PC-9 (cell line): ENCODE measurements around the gene BDKRB1. TPM values are rescaled to one million over a fixed set of nuclear protein-coding genes. Genes with fewer than 3 reads are reported as not detected.

Source experiments
- BruUV-seq: library from RNA; stranded (reverse); fragments of 400-500 nt; replicated peaks from 2 replicates; lab custom pipeline; 2021; lab: Mats Ljungman, UMichigan
- CTCF ChIA-PET: fragments of 300-600 bp; sonication (Branson Sonifier 250); formaldehyde crosslinking; loops from one replicate; lab custom pipeline; 2022; ENCODE audit warnings: antibody characterized with exemption; lab: Charles Lee
- POLR2A ChIA-PET: fragments of 300-600 bp; sonication (Branson Sonifier 250); formaldehyde crosslinking; loops from one replicate; lab custom pipeline; 2022; ENCODE audit warnings: antibody characterized with exemption; ENCODE audit not compliant: unreplicated experiment; lab: Charles Lee
- DNase-seq, 2 experiments: peaks; one replicate each; pipeline versions ENCODE4 v3.0.0 to v3.0.0-alpha.2; 2015 to 2022; ENCODE audit warnings: mixed read lengths in 1 of 2
- H2AFZ ChIP-seq: fragments of 200-600 bp; sonication (generic); 2 replicates; pipeline ENCODE4 v1.8.1; 2017; ENCODE audit warnings: antibody characterized with exemption
- H3F3A ChIP-seq: fragments of 200-600 bp; sonication (generic); 2 replicates; pipeline ENCODE4 v1.8.1; 2017; ENCODE audit warnings: antibody characterized with exemption, mild to moderate bottlenecking, low read depth; ENCODE audit not compliant: insufficient read depth
- H3K27ac ChIP-seq: fragments of 200-600 bp; sonication (generic); 2 replicates; pipeline ENCODE4 v1.6.1; 2016; ENCODE audit warnings: mixed run types
- H3K27me3 ChIP-seq: fragments of 200-600 bp; sonication (generic); 2 replicates; pipeline ENCODE4 v1.6.1; 2016; ENCODE audit warnings: low read depth, mixed run types; ENCODE audit not compliant: insufficient read depth
- H3K36me3 ChIP-seq: fragments of 200-600 bp; sonication (generic); 2 replicates; pipeline ENCODE4 v1.6.1; 2016; ENCODE audit warnings: low read depth, mixed run types
- H3K4me1 ChIP-seq: fragments of 200-600 bp; sonication (generic); replicated peaks from 2 replicates; pipeline ENCODE4 v1.6.1; 2016; ENCODE audit warnings: mixed run types; ENCODE audit not compliant: insufficient read depth
- H3K4me2 ChIP-seq: fragments of 200-600 bp; sonication (generic); 2 replicates; pipeline ENCODE4 v1.6.1; 2017; ENCODE audit warnings: mixed run types
- H3K4me3 ChIP-seq: fragments of 200-600 bp; sonication (generic); 2 replicates; pipeline ENCODE4 v1.6.1; 2016; ENCODE audit warnings: mixed run types
- H3K79me2 ChIP-seq: fragments of 200-600 bp; sonication (generic); 2 replicates; pipeline ENCODE4 v1.6.1; 2017; ENCODE audit warnings: low read depth, mixed run types
- H3K9me2 ChIP-seq: fragments of 200-600 bp; sonication (generic); 2 replicates; pipeline ENCODE4 v1.8.1; 2017; ENCODE audit warnings: mild to moderate bottlenecking; ENCODE audit not compliant: insufficient read depth
- H3K9me3 ChIP-seq: fragments of 200-600 bp; sonication (generic); 2 replicates; pipeline ENCODE4 v1.8.1; 2016; ENCODE audit warnings: low read depth; ENCODE audit not compliant: insufficient read depth
- H4K20me1 ChIP-seq: fragments of 200-600 bp; sonication (generic); 2 replicates; pipeline ENCODE4 v1.8.1; 2017; ENCODE audit not compliant: insufficient read depth
- EZH2 ChIP-seq: fragments of 200-600 bp; sonication (generic); IDR thresholded peaks from 2 replicates; pipeline ENCODE4 v1.8.0; 2017; ENCODE audit warnings: antibody characterized with exemption, low read depth
- intact Hi-C: fragments of 100-400 bp; cut with micrococcal nuclease; formaldehyde crosslinking; loops from one replicate; pipeline ENCODE4 v1.10.0; 2022; ENCODE audit not compliant: unreplicated experiment
- total RNA-seq: library from RNA; stranded (reverse); gene quantifications from 2 replicates; pipeline ENCODE4 v1.2.3, GENCODE V29; 2021
- TF ChIP-seq, protein P1 (sequence below): fragments of 200-600 bp; sonication (generic); conservative IDR thresholded peaks from 2 replicates; pipeline ENCODE4 v1.6.1; 2017; ENCODE audit warnings: mixed run types, antibody characterized with exemption, mild to moderate bottlenecking, moderate library complexity

BDKRB1 gene
- total RNA-seq, 1 experiment from 2014 or later, result not detected

GRCh38 chr14:96233661-96234060 is 22.3 kb upstream of the BDKRB1 start:
- Histone ChIP-seq H3K4me3 (no peak overlapping the region), H3K9me3 (no peaks in the 10 kb centered on the region), H3K27me3 (no peaks in the 10 kb centered on the region), H3K4me1 (no peaks in the 10 kb centered on the region), H3K9me2 (no peaks in the 10 kb centered on the region), H3K36me3 (no peaks in the 10 kb centered on the region), H3F3A (no peaks in the 10 kb centered on the region), H3K79me2 (no peaks in the 10 kb centered on the region), H3K27ac (no peak overlapping the region), H4K20me1 (no peaks in the 10 kb centered on the region), H2AFZ (no peak overlapping the region), H3K4me2 (no peak overlapping the region)
- no peak for TF ChIP-seq EZH2
- TF ChIP-seq, protein P1, sequence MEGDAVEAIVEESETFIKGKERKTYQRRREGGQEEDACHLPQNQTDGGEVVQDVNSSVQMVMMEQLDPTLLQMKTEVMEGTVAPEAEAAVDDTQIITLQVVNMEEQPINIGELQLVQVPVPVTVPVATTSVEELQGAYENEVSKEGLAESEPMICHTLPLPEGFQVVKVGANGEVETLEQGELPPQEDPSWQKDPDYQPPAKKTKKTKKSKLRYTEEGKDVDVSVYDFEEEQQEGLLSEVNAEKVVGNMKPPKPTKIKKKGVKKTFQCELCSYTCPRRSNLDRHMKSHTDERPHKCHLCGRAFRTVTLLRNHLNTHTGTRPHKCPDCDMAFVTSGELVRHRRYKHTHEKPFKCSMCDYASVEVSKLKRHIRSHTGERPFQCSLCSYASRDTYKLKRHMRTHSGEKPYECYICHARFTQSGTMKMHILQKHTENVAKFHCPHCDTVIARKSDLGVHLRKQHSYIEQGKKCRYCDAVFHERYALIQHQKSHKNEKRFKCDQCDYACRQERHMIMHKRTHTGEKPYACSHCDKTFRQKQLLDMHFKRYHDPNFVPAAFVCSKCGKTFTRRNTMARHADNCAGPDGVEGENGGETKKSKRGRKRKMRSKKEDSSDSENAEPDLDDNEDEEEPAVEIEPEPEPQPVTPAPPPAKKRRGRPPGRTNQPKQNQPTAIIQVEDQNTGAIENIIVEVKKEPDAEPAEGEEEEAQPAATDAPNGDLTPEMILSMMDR, result no peak
- CTCF ChIA-PET, result no interaction called here
- BruUV-seq, result no TSS peak
- POLR2A ChIA-PET, result no interaction called here
- no peak for DNase-seq
- intact Hi-C loops, result no loop called here

GRCh38 chr14:96235426-96235825 is 20.6 kb upstream of the BDKRB1 start:
- no TSS peak for BruUV-seq
- Histone ChIP-seq H3K9me2 (no peaks in the 10 kb centered on the region), H3K27ac (no peak overlapping the region), H3K27me3 (no peaks in the 10 kb centered on the region), H3F3A (no peaks in the 10 kb centered on the region), H2AFZ (no peak overlapping the region), H3K4me1 (no peaks in the 10 kb centered on the region), H4K20me1 (no peaks in the 10 kb centered on the region), H3K36me3 (no peaks in the 10 kb centered on the region), H3K79me2 (no peaks in the 10 kb centered on the region), H3K4me2 (no peak overlapping the region), H3K9me3 (no peaks in the 10 kb centered on the region), H3K4me3 (no peak overlapping the region)
- ChIA-PET POLR2A (no interaction called here), CTCF (no interaction called here)
- TF ChIP-seq EZH2, result no peak
- TF ChIP-seq, protein P1, result no peak
- intact Hi-C loops, result no loop called here
- DNase-seq, result no peak

- Histone ChIP-seq H4K20me1 (no peaks in the 10 kb centered on the region), H3K9me2 (no peaks in the 10 kb centered on the region), H3K36me3 (no peaks in the 10 kb centered on the region), H3K4me1 (no peaks in the 10 kb centered on the region), H3K9me3 (no peaks in the 10 kb centered on the region), H3K4me3 (no peak overlapping the region), H3K27ac (no peak overlapping the region), H3K4me2 (no peak overlapping the region), H3K27me3 (no peaks in the 10 kb centered on the region), H3K79me2 (no peaks in the 10 kb centered on the region), H2AFZ (no peak overlapping the region), H3F3A (no peaks in the 10 kb centered on the region)
- intact Hi-C loops, result no loop called here
- POLR2A ChIA-PET, result no interaction called here
- DNase-seq, result no peak
- CTCF ChIA-PET, result no interaction called here
- BruUV-seq, result no TSS peak
- TF ChIP-seq EZH2, result no peak
- TF ChIP-seq, protein P1, result no peak
These were observed 18.4 kb upstream of the BDKRB1 start for GRCh38 chr14:96237641-96238040.
